HG02642 (cell line): ENCODE results near the gene ZNF556.

Experiments
- ATAC-seq: cut with Tn5 transposase; IDR thresholded peaks from one replicate; pipeline ENCODE4 v1.9.1; 2021; ENCODE audit warnings: mild to moderate bottlenecking; ENCODE audit not compliant: unreplicated experiment, poor library complexity

Gene ZNF556

GRCh38 chr19:2867025-2867991 is at the start of gene ZNF556:
ZNF556 (plus strand) TSS chr19:2867335; CDS start chr19:2867422, 87 bp downstream.
- ATAC-seq: no peak

- peak; percentile 92 for ATAC-seq
These were observed 47.5 kb upstream of the ZNF556 start, which contains the start of gene ZNF554 for GRCh38 chr19:2819540-2820111. ZNF554 (plus strand) TSS chr19:2819868; CDS start chr19:2820072, 204 bp downstream.

GRCh38 chr19:2820112-2820702 is 46.9 kb upstream of the ZNF556 start:
- no peak for ATAC-seq

- no peak for ATAC-seq
These were observed 44.3 kb upstream of the ZNF556 start for GRCh38 chr19:2822846-2823245.

GRCh38 chr19:2823646-2824045 is 43.5 kb upstream of the ZNF556 start:
- no peak for ATAC-seq

- ATAC-seq: no peak
These were observed 43.0 kb upstream of the ZNF556 start for GRCh38 chr19:2824129-2824528.

- no peak for ATAC-seq
These were observed 40.1 kb upstream of the ZNF556 start for GRCh38 chr19:2827022-2827421.

GRCh38 chr19:2827840-2828489 is 39.2 kb upstream of the ZNF556 start:
- ATAC-seq: no peak

- ATAC-seq: no peak
These were observed 32.8 kb upstream of the ZNF556 start for GRCh38 chr19:2834294-2834871.

GRCh38 chr19:2837430-2837829 is 29.7 kb upstream of the ZNF556 start:
- no peak for ATAC-seq

GRCh38 chr19:2840794-2841791 is 26.0 kb upstream of the ZNF556 start, which contains the start of gene ZNF555:
ZNF555 (plus strand) TSS chr19:2841475; CDS start chr19:2841573, 98 bp downstream.
- ATAC-seq: peak; percentile 95

- ATAC-seq: peak; percentile 12
These were observed 25.1 kb upstream of the ZNF556 start for GRCh38 chr19:2841855-2842574.

GRCh38 chr19:2845107-2845506 is 22.0 kb upstream of the ZNF556 start:
- no peak for ATAC-seq

- no peak for ATAC-seq
These were observed 20.8 kb upstream of the ZNF556 start for GRCh38 chr19:2846180-2846894.

- no peak for ATAC-seq
These were observed 19.6 kb upstream of the ZNF556 start for GRCh38 chr19:2847507-2847906.

- ATAC-seq: no peak
These were observed 18.5 kb upstream of the ZNF556 start for GRCh38 chr19:2848616-2849015.

GRCh38 chr19:2850256-2850925 is 16.7 kb upstream of the ZNF556 start:
- ATAC-seq: no peak
